ENCODE measurements around the gene PDE4B. TPM values are rescaled to one million over a fixed set of nuclear protein-coding genes. Genes with fewer than 3 reads are reported as not detected.

Gene PDE4B
- total and polyA plus RNA-seq, 7 experiments from 2014 or later: 43.5 to 99.2 (median 46.7) TPM

DNA sequence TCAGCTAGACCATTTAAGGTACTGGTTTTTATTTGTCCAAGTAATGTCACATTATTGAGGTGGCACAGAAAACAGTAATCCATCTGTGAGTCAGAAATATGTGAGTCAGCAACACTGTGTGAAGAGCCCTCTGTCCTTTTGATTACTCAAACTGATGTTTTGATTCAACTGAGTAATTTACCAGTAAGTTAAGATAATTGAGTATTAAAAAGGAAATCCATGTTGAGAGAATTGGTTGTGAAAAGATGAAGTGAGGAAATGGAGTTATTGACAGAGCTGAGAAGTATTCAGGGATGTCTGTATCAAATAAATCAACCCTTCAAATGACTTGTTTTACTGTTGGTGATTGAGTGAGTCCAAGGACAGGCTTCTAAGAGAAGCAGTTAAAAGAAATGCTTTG, 438.5 kb downstream of the PDE4B start:
- Histone ChIP-seq H3K4me3 (ENCODE audit: low read length) (no peak overlapping the region), H3K27me3 (ENCODE audit: control insufficient read depth in 2 of 2, insufficient read depth in 2 of 2, low read length in 2 of 2) (no peaks in the 10 kb centered on the region), H3K4me1 (ENCODE audit: control insufficient read depth in 2 of 2, insufficient read depth in 2 of 2, low read length in 2 of 2) (no peaks in the 10 kb centered on the region), H3K9me3 (ENCODE audit: control insufficient read depth in 2 of 3, low read length in 3 of 3) (no peaks in the 10 kb centered on the region), H3K36me3 (ENCODE audit: control insufficient read depth in 2 of 3, insufficient read depth in 3 of 3, low read length in 3 of 3) (no peaks in the 10 kb centered on the region), H3K27ac (ENCODE audit: low read depth, low read length) (no peak overlapping the region)
- ATAC-seq: no peak
- POLR2A ChIA-PET: no interaction called here
- Mint-ChIP-seq H3K4me3 (no peak overlapping the region), H3K27ac (no peak overlapping the region), H3K36me3 (no peaks in the 10 kb centered on the region), H3K9me3 (peaks cover 0 to 2% (median 0%) of the 10 kb centered on the region in 11 donors), H3K27me3 (peaks cover 11 to 19% (median 14%) of the 10 kb centered on the region in 5 donors), H3K4me1 (peaks cover 0 to 4% (median 0%) of the 10 kb centered on the region in 7 donors)
- intact Hi-C loops (cut with micrococcal nuclease): no loop called here
- no peak for DNase-seq
- CTCF ChIA-PET: interaction anchor here (2.2 kb wide), 1 partner anchor 11 kb away, joined by 12 read pairs; no protein-coding TSS in a partner anchor

DNA sequence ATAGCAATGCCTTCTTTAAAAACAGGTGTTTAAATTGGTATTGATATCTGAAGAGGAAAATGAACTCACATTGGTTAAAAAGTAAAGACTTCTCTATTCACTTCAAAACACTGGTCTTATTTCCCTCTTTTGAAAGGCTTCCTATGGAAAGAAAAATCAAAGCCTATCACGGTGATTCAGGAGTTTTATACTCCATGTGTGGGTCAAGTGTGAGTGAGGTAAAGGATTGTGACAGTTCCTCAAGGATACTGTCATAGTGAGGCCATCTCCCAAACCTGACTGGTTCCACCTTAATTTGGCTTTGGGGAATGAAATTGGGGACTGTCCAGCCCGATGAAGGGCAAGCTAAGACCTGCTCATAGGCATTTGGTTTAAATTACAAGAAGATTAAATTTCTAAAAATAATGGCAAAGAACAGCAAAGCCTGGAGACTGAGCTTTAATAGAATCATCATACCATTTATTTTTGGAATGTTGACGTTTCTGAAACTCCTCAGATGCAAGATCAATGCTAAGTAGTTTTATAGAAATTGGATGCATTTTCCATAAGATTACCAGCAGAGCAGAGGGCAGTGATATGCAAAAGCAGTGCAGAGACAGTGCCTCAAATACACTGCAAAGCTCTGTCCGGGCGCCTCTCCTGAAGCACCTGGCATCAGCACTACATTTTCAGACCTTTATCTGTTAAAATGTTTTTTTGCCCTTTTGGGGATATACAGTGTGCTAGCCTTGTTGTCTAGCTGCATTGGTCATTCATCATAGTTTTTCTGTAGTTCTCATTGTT, 439.2 kb downstream of the PDE4B start:
- Histone ChIP-seq H3K27me3 (ENCODE audit: control insufficient read depth in 2 of 2, insufficient read depth in 2 of 2, low read length in 2 of 2) (no peaks in the 10 kb centered on the region), H3K36me3 (ENCODE audit: control insufficient read depth in 2 of 3, insufficient read depth in 3 of 3, low read length in 3 of 3) (no peaks in the 10 kb centered on the region), H3K9me3 (ENCODE audit: control insufficient read depth in 2 of 3, low read length in 3 of 3) (no peaks in the 10 kb centered on the region), H3K27ac (ENCODE audit: low read depth, low read length) (no peak overlapping the region), H3K4me1 (ENCODE audit: control insufficient read depth in 2 of 2, insufficient read depth in 2 of 2, low read length in 2 of 2) (no peaks in the 10 kb centered on the region), H3K4me3 (ENCODE audit: low read length) (no peak overlapping the region)
- Mint-ChIP-seq H3K9me3 (peaks cover 0 to 2% (median 0%) of the 10 kb centered on the region in 11 donors), H3K36me3 (peaks cover 0 to 3% (median 0%) of the 10 kb centered on the region in 5 donors), H3K4me3 (no peak overlapping the region), H3K27ac (no peak overlapping the region), H3K4me1 (peaks cover 0 to 4% (median 0%) of the 10 kb centered on the region in 7 donors), H3K27me3 (peaks cover 16 to 24% (median 20%) of the 10 kb centered on the region in 5 donors)
- intact Hi-C loops (cut with micrococcal nuclease): no loop called here
- ATAC-seq: no peak
- POLR2A ChIA-PET: no interaction called here
- CTCF ChIA-PET: interaction anchor here (1.1 kb wide), 1 partner anchor 271 kb away, joined by 4 read pairs; no protein-coding TSS in a partner anchor
- DNase-seq: no peak

DNA sequence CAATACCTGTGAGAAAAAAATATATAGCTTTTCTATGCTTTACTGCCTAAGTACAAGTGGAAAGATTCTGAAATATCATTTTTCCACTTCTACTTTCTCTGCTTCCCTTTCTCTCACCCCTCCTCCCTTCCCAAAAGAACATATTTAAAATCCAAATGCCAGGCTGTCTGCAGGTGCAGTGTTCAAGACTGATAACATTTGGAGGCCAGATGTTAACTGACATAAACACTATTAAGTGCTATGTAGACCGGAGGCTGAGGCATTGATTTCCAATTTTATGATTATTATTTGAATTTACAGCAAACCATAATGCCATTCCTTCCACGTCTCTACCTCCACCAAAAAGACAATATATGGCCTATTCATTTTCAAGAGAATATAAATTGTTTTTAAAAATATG, 444.3 kb downstream of the PDE4B start:
- intact Hi-C loops (cut with micrococcal nuclease): no loop called here
- H3K27ac ChIP-seq (ENCODE audit: low read depth, low read length): no peak overlapping the region

DNA sequence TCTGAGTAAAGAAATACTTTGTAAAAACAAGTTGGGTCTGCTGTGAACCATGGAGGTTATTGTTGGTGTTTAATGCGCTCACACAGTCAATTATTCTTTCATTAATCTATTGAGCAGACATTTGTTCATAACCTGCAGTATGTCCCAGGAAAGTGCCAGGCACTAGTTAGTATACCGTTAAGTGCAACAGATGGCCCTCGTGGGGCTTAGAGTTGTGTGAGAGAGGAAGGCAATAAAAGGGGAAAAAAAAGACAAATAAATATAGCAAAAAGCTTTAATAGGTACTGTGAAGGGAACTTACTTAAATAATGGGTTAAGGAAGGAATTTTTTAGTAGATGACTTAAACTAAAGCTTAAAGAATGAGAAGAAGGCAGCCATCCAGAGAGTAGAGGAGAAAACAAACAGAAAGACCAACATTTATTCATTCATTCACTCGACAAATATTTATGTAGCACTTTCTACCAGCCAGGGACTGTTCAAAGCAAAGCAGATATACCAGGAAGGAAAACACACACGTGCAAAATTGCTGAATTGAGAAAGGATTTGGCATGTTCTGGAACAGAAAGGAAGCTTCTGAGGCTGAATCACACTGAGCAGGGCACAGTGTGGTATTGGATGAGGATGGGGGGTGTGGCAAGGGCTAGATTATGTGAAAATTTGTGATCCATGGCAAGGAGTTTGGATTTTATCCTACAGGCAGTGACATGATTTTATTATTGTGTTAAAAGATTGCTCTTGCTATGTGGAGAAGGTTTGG, 445.2 kb downstream of the PDE4B start:
- H3K36me3 Mint-ChIP-seq: peaks cover 0 to 3% (median 0%) of the 10 kb centered on the region in 5 donors
- Histone ChIP-seq H3K4me3 (ENCODE audit: low read length) (no peak overlapping the region), H3K27ac (ENCODE audit: low read depth, low read length) (no peak overlapping the region), H3K4me1 (ENCODE audit: control insufficient read depth in 2 of 2, insufficient read depth in 2 of 2, low read length in 2 of 2) (peaks cover 0 to 1% of the 10 kb centered on the region in 2 donors), H3K9me3 (ENCODE audit: control insufficient read depth in 2 of 3, low read length in 3 of 3) (no peaks in the 10 kb centered on the region), H3K27me3 (ENCODE audit: control insufficient read depth in 2 of 2, insufficient read depth in 2 of 2, low read length in 2 of 2) (no peaks in the 10 kb centered on the region), H3K36me3 (ENCODE audit: control insufficient read depth in 2 of 3, insufficient read depth in 3 of 3, low read length in 3 of 3) (no peaks in the 10 kb centered on the region)
- ChIA-PET CTCF (interaction anchor here (0.6 kb wide), 1 partner anchor 20 kb away, joined by 3 read pairs; no protein-coding TSS in a partner anchor), POLR2A (no interaction called here)
- no peak overlapping the region for H3K27ac Mint-ChIP-seq
- ATAC-seq: no peak
- peaks cover 0 to 1% (median 0%) of the 10 kb centered on the region in 11 donors for H3K9me3 Mint-ChIP-seq
- peaks cover 23 to 35% (median 28%) of the 10 kb centered on the region in 5 donors for H3K27me3 Mint-ChIP-seq
- H3K4me1 Mint-ChIP-seq: peaks cover 0 to 4% (median 0%) of the 10 kb centered on the region in 7 donors
- intact Hi-C loops (cut with micrococcal nuclease): no loop called here
- no peak for DNase-seq
- no peak overlapping the region for H3K4me3 Mint-ChIP-seq

More for the DNA sequence above, 444.3 kb downstream of the PDE4B start:
- Histone ChIP-seq H3K36me3 (ENCODE audit: control insufficient read depth in 2 of 3, insufficient read depth in 3 of 3, low read length in 3 of 3) (no peaks in the 10 kb centered on the region), H3K4me3 (ENCODE audit: low read length) (no peak overlapping the region), H3K27me3 (ENCODE audit: control insufficient read depth in 2 of 2, insufficient read depth in 2 of 2, low read length in 2 of 2) (no peaks in the 10 kb centered on the region), H3K4me1 (ENCODE audit: control insufficient read depth in 2 of 2, insufficient read depth in 2 of 2, low read length in 2 of 2) (no peaks in the 10 kb centered on the region), H3K9me3 (ENCODE audit: control insufficient read depth in 2 of 3, low read length in 3 of 3) (no peaks in the 10 kb centered on the region)
- CTCF ChIA-PET: interaction anchor here (0.6 to 1.8 kb wide), 3 partner anchors 10 to 209 kb away, joined by 3 to 7 read pairs (median 3); no protein-coding TSS in a partner anchor
- Mint-ChIP-seq H3K9me3 (peaks cover 0 to 1% (median 0%) of the 10 kb centered on the region in 11 donors), H3K27ac (no peak overlapping the region), H3K4me1 (peaks cover 0 to 4% (median 0%) of the 10 kb centered on the region in 7 donors), H3K27me3 (peaks cover 26 to 35% (median 28%) of the 10 kb centered on the region in 5 donors), H3K36me3 (peaks cover 0 to 3% (median 0%) of the 10 kb centered on the region in 5 donors), H3K4me3 (no peak overlapping the region)
- no peak for DNase-seq
- no peak for ATAC-seq
- POLR2A ChIA-PET: interaction anchor here (0.7 kb wide), 1 partner anchor 24 kb away, joined by 3 read pairs; no protein-coding TSS in a partner anchor

DNA sequence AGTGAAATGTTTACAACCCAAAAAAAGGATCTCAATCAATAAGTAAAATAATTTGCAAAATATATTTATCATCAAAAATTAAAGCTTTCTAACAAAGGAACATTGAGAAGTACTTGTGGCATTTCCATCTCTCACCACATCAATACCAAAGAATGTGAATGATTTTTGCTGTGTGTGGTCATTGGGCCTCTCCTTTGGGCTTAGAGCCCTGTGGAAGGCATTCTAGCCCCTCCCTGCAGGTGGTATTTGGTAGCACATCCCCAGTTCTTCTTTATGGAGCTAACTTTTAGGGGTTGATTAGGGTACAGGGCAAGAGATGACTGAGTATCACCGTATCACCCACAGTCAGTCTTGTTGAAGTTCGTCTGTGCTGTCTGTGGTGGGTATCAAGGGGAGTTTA, 447.1 kb downstream of the PDE4B start:
- H3K9me3 Mint-ChIP-seq: peaks cover 0 to 1% (median 0%) of the 10 kb centered on the region in 11 donors
- DNase-seq: no peak
- ATAC-seq: no peak
- no peaks in the 10 kb centered on the region for H3K9me3 ChIP-seq (ENCODE audit: control insufficient read depth in 2 of 3, low read length in 3 of 3)
- ChIA-PET POLR2A (interaction anchor here (0.5 kb wide), 1 partner anchor 18 kb away, joined by 5 read pairs; no protein-coding TSS in a partner anchor), CTCF (interaction anchor here (0.6 to 1.4 kb wide), 2 partner anchors 197 to 1004 kb away, joined by 3 to 4 read pairs; no protein-coding TSS in a partner anchor)
- H3K36me3 ChIP-seq (ENCODE audit: control insufficient read depth in 2 of 3, insufficient read depth in 3 of 3, low read length in 3 of 3): no peaks in the 10 kb centered on the region
- no peak overlapping the region for H3K4me3 Mint-ChIP-seq
- H3K4me3 ChIP-seq (ENCODE audit: low read length): no peak overlapping the region
- intact Hi-C loops (cut with micrococcal nuclease): loop anchor here in 1 of 2 donors (5.0 to 10.0 kb wide), 3 partner anchors 153 to 1175 kb away; no protein-coding TSS in a partner anchor
- no peak overlapping the region for H3K27ac ChIP-seq (ENCODE audit: low read depth, low read length)
- H3K4me1 ChIP-seq (ENCODE audit: control insufficient read depth in 2 of 2, insufficient read depth in 2 of 2, low read length in 2 of 2): peaks cover 0 to 13% of the 10 kb centered on the region in 2 donors
- H3K27me3 ChIP-seq (ENCODE audit: control insufficient read depth in 2 of 2, insufficient read depth in 2 of 2, low read length in 2 of 2): no peaks in the 10 kb centered on the region
- H3K4me1 Mint-ChIP-seq: peaks cover 0 to 4% (median 0%) of the 10 kb centered on the region in 7 donors
- H3K36me3 Mint-ChIP-seq: peaks cover 0 to 3% (median 0%) of the 10 kb centered on the region in 5 donors
- H3K27me3 Mint-ChIP-seq: peaks cover 19 to 28% (median 25%) of the 10 kb centered on the region in 5 donors
- H3K27ac Mint-ChIP-seq: no peak overlapping the region
